ENCODE data around the gene DLG2. TPM values are rescaled to one million over a fixed set of nuclear protein-coding genes. Genes with fewer than 3 reads are reported as not detected.

The DLG2 gene
- total and polyA plus RNA-seq, 9 donors = 2.5 to 20.7 (median 12.0) TPM

DNA sequence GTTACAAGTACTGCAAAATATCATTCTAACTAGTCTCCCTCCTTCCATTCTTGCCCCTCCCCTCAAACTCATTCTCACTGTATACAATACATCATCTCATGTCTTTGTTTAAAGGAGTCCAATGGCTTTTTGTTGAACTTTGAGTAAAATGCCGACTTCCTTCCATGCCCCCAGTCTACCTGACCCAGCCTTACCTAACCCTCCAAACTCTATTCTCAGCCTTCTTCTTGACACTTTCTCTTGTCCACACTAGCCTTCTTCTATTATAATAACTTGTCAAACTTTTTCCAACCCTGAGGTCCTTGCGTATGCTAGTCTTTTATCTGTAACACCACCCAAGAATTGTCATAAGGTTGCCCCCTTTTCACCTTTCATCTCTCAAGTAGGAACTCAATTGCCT lies 1329.6 kb downstream of the DLG2 start:
- no peak overlapping the region for H3K4me3 ChIP-seq
- no peak for DNase-seq
- H3K36me3 ChIP-seq = no peaks in the 10 kb centered on the region
- intact Hi-C loops (cut with DNase I) = no loop called here
- H3K9me3 ChIP-seq = no peaks in the 10 kb centered on the region
- no peak overlapping the region for H3K27ac ChIP-seq
- TF ChIP-seq EP300 (IDR thresholded peaks at IDR 0.05) (no peak), CTCF (IDR thresholded peaks at IDR 0.05) (no peak), POLR2A (IDR thresholded peaks at IDR 0.05) (no peak)
- no peaks in the 10 kb centered on the region for H3K4me1 ChIP-seq (ENCODE audit: insufficient read depth)
- H3K27me3 ChIP-seq = no peaks in the 10 kb centered on the region
- 95 to 98% (median 95%) methylated on average over 2 of the region's 2 CpGs for WGBS, 3 donors

DNA sequence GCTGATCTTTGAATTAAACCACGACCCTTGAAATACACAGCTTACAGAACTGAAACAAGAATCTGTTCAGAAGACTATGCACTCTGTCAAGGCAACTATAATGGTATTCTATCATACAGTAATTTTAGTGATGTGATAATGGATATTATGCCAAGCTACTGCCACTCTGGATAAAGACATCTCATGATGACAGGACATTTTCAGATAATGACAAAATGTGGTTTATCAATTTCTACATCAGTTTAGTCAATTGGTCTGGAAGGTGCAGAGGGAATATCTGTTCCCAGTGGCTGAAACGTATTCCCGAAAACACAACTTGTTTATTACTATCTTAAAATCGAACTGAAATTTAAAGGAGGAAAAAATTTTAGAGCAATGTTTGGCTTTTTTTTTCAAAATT lies 1331.3 kb downstream of the DLG2 start:
- Histone ChIP-seq H3K36me3 (no peaks in the 10 kb centered on the region), H3K27me3 (no peaks in the 10 kb centered on the region), H3K4me1 (ENCODE audit: insufficient read depth) (no peaks in the 10 kb centered on the region), H3K9me3 (no peaks in the 10 kb centered on the region), H3K4me3 (no peak overlapping the region), H3K27ac (no peak overlapping the region)
- no peak for TF ChIP-seq CTCF (IDR thresholded peaks at IDR 0.05)
- TF ChIP-seq EP300 (IDR thresholded peaks at IDR 0.05) = no peak
- no peak for TF ChIP-seq POLR2A (IDR thresholded peaks at IDR 0.05)
- intact Hi-C loops (cut with DNase I) = no loop called here
- DNase-seq = no peak
- 87 to 96% (median 88%) methylated on average over 4 of the region's 4 CpGs for WGBS, 3 donors

GRCh38 chr11:84292955-84293354 lies 1334.2 kb downstream of the DLG2 start:
- Histone ChIP-seq H3K9me3 (no peaks in the 10 kb centered on the region), H3K36me3 (no peaks in the 10 kb centered on the region), H3K4me3 (no peak overlapping the region), H3K4me1 (ENCODE audit: insufficient read depth) (no peaks in the 10 kb centered on the region), H3K27me3 (no peaks in the 10 kb centered on the region), H3K27ac (no peak overlapping the region)
- intact Hi-C loops (cut with DNase I) = no loop called here
- 89 to 91% (median 89%) methylated on average over 2 of the region's 2 CpGs for WGBS, 3 donors
- no peak for DNase-seq
- TF ChIP-seq POLR2A (IDR thresholded peaks at IDR 0.05) (no peak), EP300 (IDR thresholded peaks at IDR 0.05) (no peak), CTCF (IDR thresholded peaks at IDR 0.05) (no peak)

- no peak for TF ChIP-seq EP300 (IDR thresholded peaks at IDR 0.05)
- no peak for TF ChIP-seq CTCF (IDR thresholded peaks at IDR 0.05)
- TF ChIP-seq POLR2A (IDR thresholded peaks at IDR 0.05) = no peak
- WGBS, 3 donors = 87 to 91% (median 88%) methylated on average over 4 of the region's 4 CpGs
- no peak for DNase-seq
- Histone ChIP-seq H3K27me3 (no peaks in the 10 kb centered on the region), H3K9me3 (no peaks in the 10 kb centered on the region), H3K4me3 (no peak overlapping the region), H3K36me3 (no peaks in the 10 kb centered on the region), H3K4me1 (ENCODE audit: insufficient read depth) (no peaks in the 10 kb centered on the region), H3K27ac (no peak overlapping the region)
- intact Hi-C loops (cut with DNase I) = no loop called here
Observed at GRCh38 chr11:84292006-84292405, 1335.1 kb downstream of the DLG2 start.

DNA sequence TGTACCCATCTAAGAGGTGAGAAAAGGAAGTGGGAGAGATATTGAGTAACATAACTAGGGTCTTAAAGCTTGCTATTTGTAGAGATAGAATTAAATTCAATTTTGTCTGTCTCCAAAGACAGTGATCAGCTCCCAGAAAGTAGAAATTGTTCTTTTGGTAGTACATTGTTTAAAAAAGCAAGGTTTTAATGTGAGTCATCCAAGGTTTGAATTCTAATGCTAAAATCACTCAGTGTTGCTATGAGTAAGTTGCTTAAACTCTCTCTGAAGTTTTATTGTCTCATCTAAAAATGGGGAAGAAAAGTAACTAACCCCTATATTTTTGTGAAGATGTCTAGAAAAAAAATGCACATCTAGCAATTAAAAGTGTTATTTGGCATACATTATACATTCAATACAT lies 1336.5 kb downstream of the DLG2 start:
- Histone ChIP-seq H3K9me3 (no peaks in the 10 kb centered on the region), H3K27ac (no peak overlapping the region), H3K27me3 (no peaks in the 10 kb centered on the region), H3K36me3 (no peaks in the 10 kb centered on the region), H3K4me3 (no peak overlapping the region), H3K4me1 (ENCODE audit: insufficient read depth) (no peaks in the 10 kb centered on the region)
- intact Hi-C loops (cut with DNase I) = no loop called here
- TF ChIP-seq EP300 (IDR thresholded peaks at IDR 0.05) (no peak), POLR2A (IDR thresholded peaks at IDR 0.05) (no peak), CTCF (IDR thresholded peaks at IDR 0.05) (no peak)
- no peak for DNase-seq

Measured in ovary (tissue), 9 donors.